Brain microvascular endothelial cell (primary cell): ENCODE results near the gene MARVELD1.
"Not testable (repeated sequence)": the region's sequence is repeated elsewhere in the genome, so short reads cannot be mapped to it uniquely, and the experiment has no call there.

Source experiments
- DNase-seq: peaks from one replicate; pipeline ENCODE4 v3.0.0-alpha.2; 2020
- H3K27ac ChIP-seq: fragments of 250-450 bp; sonication (Bioruptor Pico); 2 replicates; pipeline ENCODE4 v1.5.1; 2020; ENCODE audit warnings: mild to moderate bottlenecking, moderate library complexity
- H3K27me3 ChIP-seq: fragments of 250-450 bp; sonication (Bioruptor Pico); replicated peaks from 2 replicates; pipeline ENCODE4 v1.5.1; 2020; ENCODE audit warnings: mild to moderate bottlenecking
- H3K36me3 ChIP-seq: fragments of 250-450 bp; sonication (Bioruptor Pico); replicated peaks from 2 replicates; pipeline ENCODE4 v1.5.1; 2020; ENCODE audit warnings: mild to moderate bottlenecking
- H3K4me3 ChIP-seq: 2 replicates; pipeline ENCODE4 v1.5.1; 2011; ENCODE audit warnings: low read depth, mild to moderate bottlenecking, control low read depth, low read length, moderate library complexity
- in situ Hi-C: cut with HindIII; loops from 2 replicates; pipeline ENCODE4 v1.10.0; 2017; ENCODE audit warnings: low sequenced_read_pairs, low pct_ligation_motif_present
- TF ChIP-seq, protein P1 (sequence below): IDR thresholded peaks from 2 replicates; pipeline ENCODE4 v1.5.1; 2011; ENCODE audit warnings: low read depth, mild to moderate bottlenecking, moderate library complexity, low read length, control low read depth, inconsistent platforms; ENCODE audit errors: missing control alignments

The MARVELD1 gene

DNA sequence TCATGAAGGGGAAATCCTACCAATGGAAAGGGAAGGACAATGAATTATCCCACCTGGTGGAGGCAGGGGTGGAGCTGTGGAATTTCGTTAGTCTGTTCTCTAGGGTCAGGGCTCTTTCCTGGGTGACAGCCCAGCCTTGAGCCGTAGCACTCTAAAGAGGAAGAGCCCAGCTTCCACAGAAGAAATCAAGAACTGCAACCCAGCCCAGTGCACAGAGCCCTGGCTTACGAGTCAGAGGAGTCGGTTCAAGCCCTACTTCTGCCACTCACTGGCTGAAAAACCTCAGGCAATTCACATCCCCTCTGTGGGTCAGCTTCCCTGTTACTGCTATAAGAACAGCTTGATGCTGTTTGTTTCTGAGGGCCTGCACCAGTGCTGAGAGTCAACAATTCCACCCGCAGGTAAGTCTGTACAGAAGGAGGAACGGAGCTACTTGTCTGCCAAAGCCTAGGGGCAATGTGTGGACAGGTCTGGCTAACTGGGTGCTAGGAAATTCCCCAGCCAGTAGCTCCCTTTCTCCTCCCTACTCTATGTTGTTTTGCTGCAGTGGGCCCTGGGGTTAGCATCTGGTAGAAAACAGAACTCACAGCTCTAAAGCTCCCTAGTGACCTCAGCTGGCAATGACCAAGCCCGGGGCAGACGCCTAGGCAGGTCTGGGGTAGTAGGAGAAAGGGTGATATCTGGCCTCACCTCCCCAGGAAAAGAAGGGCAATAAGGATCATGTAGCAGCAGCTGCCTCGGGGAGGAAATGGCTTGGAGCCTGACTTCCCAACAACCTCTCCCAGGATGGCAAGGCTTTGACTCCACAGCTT, 29.8 kb upstream of the MARVELD1 start:
- Histone ChIP-seq H3K36me3 (no peaks in the 10 kb centered on the region), H3K4me3 (peak overlapping the region; percentile 9), H3K27me3 (no peaks in the 10 kb centered on the region), H3K27ac (no peak overlapping the region)
- DNase-seq: no peak
- in situ Hi-C loops: no loop called here
- TF ChIP-seq, protein P1, sequence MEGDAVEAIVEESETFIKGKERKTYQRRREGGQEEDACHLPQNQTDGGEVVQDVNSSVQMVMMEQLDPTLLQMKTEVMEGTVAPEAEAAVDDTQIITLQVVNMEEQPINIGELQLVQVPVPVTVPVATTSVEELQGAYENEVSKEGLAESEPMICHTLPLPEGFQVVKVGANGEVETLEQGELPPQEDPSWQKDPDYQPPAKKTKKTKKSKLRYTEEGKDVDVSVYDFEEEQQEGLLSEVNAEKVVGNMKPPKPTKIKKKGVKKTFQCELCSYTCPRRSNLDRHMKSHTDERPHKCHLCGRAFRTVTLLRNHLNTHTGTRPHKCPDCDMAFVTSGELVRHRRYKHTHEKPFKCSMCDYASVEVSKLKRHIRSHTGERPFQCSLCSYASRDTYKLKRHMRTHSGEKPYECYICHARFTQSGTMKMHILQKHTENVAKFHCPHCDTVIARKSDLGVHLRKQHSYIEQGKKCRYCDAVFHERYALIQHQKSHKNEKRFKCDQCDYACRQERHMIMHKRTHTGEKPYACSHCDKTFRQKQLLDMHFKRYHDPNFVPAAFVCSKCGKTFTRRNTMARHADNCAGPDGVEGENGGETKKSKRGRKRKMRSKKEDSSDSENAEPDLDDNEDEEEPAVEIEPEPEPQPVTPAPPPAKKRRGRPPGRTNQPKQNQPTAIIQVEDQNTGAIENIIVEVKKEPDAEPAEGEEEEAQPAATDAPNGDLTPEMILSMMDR: peak; percentile 6

DNA sequence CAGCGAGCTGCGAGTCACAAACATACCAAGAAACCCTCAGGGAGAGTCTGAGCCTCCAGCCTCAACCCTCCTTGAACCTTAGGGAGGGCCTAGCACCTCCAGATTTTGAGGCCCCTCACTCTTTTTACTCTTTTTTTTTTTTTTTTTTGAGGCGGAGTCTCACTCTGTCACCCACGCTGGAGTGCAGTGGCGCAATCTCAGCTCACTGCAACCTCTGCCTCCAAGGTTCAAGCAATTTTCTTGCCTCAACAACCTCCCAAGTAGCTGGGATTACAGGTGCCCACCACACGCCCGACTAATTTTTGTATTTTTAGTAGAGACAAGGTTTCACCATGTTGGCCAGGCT, 29.2 kb upstream of the MARVELD1 start:
- H3K27me3 ChIP-seq, H3K36me3 ChIP-seq, H3K27ac ChIP-seq, in situ Hi-C loops, DNase-seq: not testable (repeated sequence)
- H3K4me3 ChIP-seq: peak overlapping the region; percentile 9

DNA sequence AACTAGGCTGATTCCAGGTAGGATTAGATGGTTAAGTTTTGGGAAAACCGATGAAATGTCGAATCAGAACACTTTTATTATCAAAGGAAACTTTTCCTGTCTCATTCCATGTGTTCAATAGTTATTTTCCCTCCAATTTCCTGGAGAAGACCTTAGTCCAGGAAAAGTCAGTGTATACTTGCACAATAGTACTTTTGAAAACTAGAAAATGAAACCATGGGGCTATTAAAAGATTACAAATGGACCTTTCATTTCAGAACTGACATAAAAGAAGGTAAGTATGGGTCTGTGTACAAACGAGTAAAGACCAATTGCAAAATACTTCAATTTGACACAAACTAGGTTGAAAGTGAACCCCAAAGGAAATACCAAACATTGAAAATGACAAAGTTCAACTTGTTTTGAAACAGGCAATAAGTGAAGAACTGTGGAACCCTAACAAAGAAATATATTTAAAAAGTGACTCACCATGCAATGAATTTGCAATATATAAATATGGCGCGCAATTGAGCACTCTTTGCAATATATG, 28.6 kb upstream of the MARVELD1 start:
- DNase-seq: no peak
- no peaks in the 10 kb centered on the region for H3K36me3 ChIP-seq
- H3K4me3 ChIP-seq: peak overlapping the region; percentile 21
- in situ Hi-C loops: no loop called here
- no peaks in the 10 kb centered on the region for H3K27me3 ChIP-seq
- TF ChIP-seq, protein P1: no peak
- H3K27ac ChIP-seq: no peak overlapping the region

DNA sequence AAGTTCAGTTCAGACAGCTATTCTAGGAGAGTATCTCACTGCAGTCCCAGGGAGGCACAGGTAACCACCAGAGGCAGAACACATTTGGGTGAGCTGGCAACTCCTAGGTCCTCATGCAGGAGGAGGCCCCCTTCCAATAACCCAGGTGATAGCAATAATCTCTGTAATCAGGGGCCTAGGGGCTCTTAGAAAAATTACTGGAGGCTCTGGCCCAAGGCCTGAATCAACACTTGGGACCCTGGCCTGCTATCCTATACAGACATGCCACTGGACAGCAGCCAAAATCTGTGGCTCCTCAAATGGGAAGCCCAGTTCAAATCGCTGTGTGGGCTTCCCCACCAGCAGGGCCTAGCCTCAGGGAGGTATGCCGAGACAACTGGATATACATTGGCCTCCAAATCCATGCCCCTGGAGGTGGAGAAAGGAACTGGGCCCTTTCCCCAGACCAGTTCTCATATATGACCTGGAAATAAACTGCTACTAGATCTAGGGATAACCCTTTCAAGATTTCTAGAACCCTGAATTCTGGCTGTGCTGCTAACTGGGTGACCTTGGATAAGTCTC, 28.1 kb upstream of the MARVELD1 start:
- DNase-seq: peak; percentile 22
- Histone ChIP-seq H3K27me3 (no peaks in the 10 kb centered on the region), H3K27ac (no peak overlapping the region), H3K36me3 (no peaks in the 10 kb centered on the region), H3K4me3 (peak overlapping the region; percentile 79)
- TF ChIP-seq, protein P1: peak; percentile 64
- in situ Hi-C loops: no loop called here

DNA sequence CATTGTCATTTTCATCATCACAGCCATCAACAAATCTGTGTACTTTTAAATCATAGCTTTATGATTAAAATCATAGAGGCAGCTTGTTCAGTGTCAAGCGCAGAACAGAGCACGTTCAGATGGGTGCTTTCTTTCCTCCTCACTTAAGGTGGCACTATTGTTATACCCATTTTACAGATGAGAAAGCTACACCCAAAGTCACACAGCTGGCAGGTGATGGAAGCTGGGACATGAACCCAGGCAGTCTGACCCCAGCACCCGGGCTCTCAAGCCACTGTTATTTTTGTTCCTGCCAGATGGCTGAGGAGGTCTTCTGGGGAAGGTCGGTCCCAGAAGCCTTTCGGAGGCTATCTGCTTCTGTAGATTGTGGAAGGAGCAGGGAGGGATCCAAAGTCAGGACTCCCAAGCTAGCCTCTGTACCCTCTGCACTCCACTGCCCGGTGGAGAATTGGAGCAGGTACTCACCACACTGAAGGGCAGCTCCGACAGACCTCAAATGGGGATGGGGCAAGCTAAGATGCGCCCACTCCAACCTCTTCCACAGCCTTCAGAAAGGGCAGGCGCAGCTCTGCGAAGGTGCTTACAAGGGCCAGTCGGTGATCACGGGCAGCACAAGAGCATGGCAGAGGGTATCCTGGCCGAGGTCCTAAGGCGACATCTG, 27.1 kb upstream of the MARVELD1 start:
- no peaks in the 10 kb centered on the region for H3K27me3 ChIP-seq
- TF ChIP-seq, protein P1: no peak
- DNase-seq: no peak
- peak overlapping the region; percentile 57 for H3K27ac ChIP-seq
- H3K36me3 ChIP-seq: no peaks in the 10 kb centered on the region
- in situ Hi-C loops: no loop called here
- H3K4me3 ChIP-seq: peak overlapping the region; percentile 79

DNA sequence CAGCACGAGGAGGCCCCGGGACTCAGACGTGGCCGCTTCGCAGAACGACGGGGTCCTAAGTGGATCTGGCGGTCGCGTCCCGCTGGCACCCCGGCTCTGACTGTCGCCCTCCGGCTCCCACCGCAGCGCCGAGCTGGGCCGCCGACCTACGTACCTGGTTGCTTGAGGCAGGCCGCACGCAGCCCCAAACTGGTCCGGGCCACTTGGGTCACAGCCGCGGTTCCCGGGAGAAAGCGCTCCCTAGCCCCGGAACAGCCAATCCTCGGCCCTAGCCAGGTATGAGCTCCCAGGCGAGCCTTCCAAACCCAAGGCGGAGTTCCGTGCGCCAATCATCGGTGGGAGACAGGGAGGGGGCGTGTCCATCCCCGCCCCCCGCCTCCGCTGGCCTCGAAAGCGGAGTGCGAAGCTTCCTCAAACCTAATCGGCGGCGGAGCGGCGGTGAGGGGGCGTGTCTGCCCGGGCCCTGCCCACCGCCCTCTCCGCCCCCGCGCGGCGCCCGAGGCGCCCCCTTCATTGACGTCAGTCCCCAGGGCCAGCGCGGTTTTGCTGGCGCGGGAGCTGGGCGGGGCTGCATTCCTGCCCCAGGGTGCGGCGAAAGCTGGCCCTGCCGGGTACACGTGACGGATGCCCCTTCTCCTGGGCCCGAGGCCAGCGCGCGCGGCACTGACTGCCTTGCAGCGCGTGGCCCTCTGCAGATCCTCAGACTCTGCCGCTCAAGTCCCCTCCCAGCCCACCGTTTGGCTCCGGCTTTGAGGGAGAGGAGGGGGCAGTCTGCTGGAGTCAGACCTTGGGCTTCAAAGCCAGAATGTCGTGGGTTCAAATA, 26.4 kb upstream of the MARVELD1 start, which contains the start of gene AVPI1:
Gene AVPI1, minus strand, starts transcription at position 280 of the 823 bp plus-strand sequence. CDS start 7,336 bp downstream, outside the sequence.
- in situ Hi-C loops: no loop called here
- Histone ChIP-seq H3K27ac (peak within 1 kb of the TSS; percentile 73), H3K27me3 (no peaks in the 10 kb centered on the region), H3K4me3 (peak within 1 kb of the TSS; percentile 79), H3K36me3 (no peaks in the 10 kb centered on the region)
- DNase-seq: peak; percentile 93
- TF ChIP-seq, protein P1: no peak
